K562 (cell line): ENCODE measurements around the gene PPP1R14B. TPM values are rescaled to one million over a fixed set of nuclear protein-coding genes. Genes with fewer than 3 reads are reported as not detected.

ENCODE experiments used
- ATAC-seq: fragments of 200-7000 bp; cut with Tn5 transposase; 3 replicates; pipeline ENCODE4 v1.9.1; 2020; ENCODE audit warnings: moderate library complexity
- BruUV-seq: library from RNA; stranded (reverse); fragments of 400-500 nt; replicated peaks from 2 replicates; lab custom pipeline; 2021; lab: Mats Ljungman, UMichigan
- CTCF ChIA-PET: fragments of 300-600 bp; formaldehyde crosslinking; extraction: SDS; loops from one replicate; lab custom pipeline; 2021; ENCODE audit warnings: low intra/inter-chr PET ratio; lab: Yijun Ruan, JAX
- POLR2A ChIA-PET: fragments of 300-600, 350-650 bp; sonication (Branson Sonifier 250); formaldehyde crosslinking; extraction: SDS; loops from one replicate; lab custom pipeline; 2021; ENCODE audit warnings: antibody characterized with exemption, inconsistent platforms; lab: Yijun Ruan, JAX
- DNase-seq, 4 experiments: peaks; one replicate each; pipeline versions ENCODE4 v3.0.0 to v3.0.0-alpha.2; 2011 to 2018; ENCODE audit warnings: low spot score in 3 of 4, mixed read lengths in 3 of 4; ENCODE audit errors: extremely low read depth in 1 of 4
- FAIRE-seq: peaks from 2 replicates; lab custom pipeline; 2011; peaks lifted over from hg19 to GRCh38; lab: Jason Lieb, UNC
- H2AFZ ChIP-seq: 2 replicates; pipeline ENCODE4 v1.6.0; 2011; ENCODE audit warnings: low read depth, low read length, control low read depth, inconsistent platforms
- H3K27ac ChIP-seq: fragments of 200-600 bp; 3 replicates; pipeline ENCODE4 v1.8.0; 2011; ENCODE audit warnings: low read depth, mild to moderate bottlenecking, control low read depth, inconsistent platforms, low read length, moderate library complexity, mixed read lengths; ENCODE audit errors: extremely low read depth
- H3K27me3 ChIP-seq, 2 experiments: fragments of 300-600 bp in 1 of 2; 2 replicates in 1 of 2; 3 replicates in 1 of 2; pipeline versions ENCODE4 v1.6.0 to v1.8.0; 2011; ENCODE audit warnings: inconsistent platforms in 2 of 2, low read length in 2 of 2, mild to moderate bottlenecking in 1 of 2, mixed read lengths in 1 of 2, moderate library complexity in 1 of 2; ENCODE audit not compliant: control insufficient read depth in 2 of 2, insufficient read depth in 2 of 2
- H3K36me3 ChIP-seq: fragments of 300-600 bp; 3 replicates; pipeline ENCODE4 v1.8.0; 2011; ENCODE audit warnings: mild to moderate bottlenecking, low read length, inconsistent platforms; ENCODE audit not compliant: control insufficient read depth, insufficient read depth
- H3K4me1 ChIP-seq, 2 experiments: fragments of 200-600 bp in 1 of 2; replicated peaks in 1 of 2; 2 replicates in 1 of 2; 3 replicates in 1 of 2; pipeline versions ENCODE4 v1.5.1 to v1.8.0; 2011; ENCODE audit warnings: inconsistent platforms in 2 of 2, low read length in 2 of 2, mild to moderate bottlenecking in 1 of 2, mixed read lengths in 1 of 2, moderate library complexity in 1 of 2; ENCODE audit not compliant: control insufficient read depth in 2 of 2, insufficient read depth in 2 of 2
- H3K4me2 ChIP-seq: 2 replicates; pipeline ENCODE4 v1.6.1; 2011; ENCODE audit warnings: low read length, control low read depth, inconsistent platforms, mixed read lengths; ENCODE audit not compliant: insufficient read depth
- H3K4me3 ChIP-seq: fragments of 200-600 bp; sonication (generic), shearing (Covaris generic); 2 replicates; pipeline ENCODE4 v1.5.1; 2016; ENCODE audit warnings: control low read depth, inconsistent platforms
- H3K79me2 ChIP-seq: fragments of 200-600 bp; 3 replicates; pipeline ENCODE4 v1.8.0; 2011; ENCODE audit warnings: low read length, inconsistent platforms; ENCODE audit not compliant: control insufficient read depth, insufficient read depth
- H3K9ac ChIP-seq, 2 experiments: 2 replicates each; pipeline versions ENCODE4 v1.6.0 to v1.6.1; 2011; ENCODE audit warnings: low read depth in 2 of 2, low read length in 2 of 2, control low read depth in 1 of 2, inconsistent platforms in 1 of 2, mild to moderate bottlenecking in 1 of 2, mixed read lengths in 1 of 2; ENCODE audit not compliant: insufficient read depth in 1 of 2
- H3K9me1 ChIP-seq: one replicate; pipeline ENCODE4 v1.6.0; 2011; ENCODE audit warnings: inconsistent platforms, mild to moderate bottlenecking, low read length, moderate library complexity; ENCODE audit not compliant: control insufficient read depth, insufficient read depth
- H3K9me3 ChIP-seq: replicated peaks from 2 replicates; pipeline ENCODE4 v1.5.1; 2011; ENCODE audit warnings: low read depth, low read length, inconsistent platforms; ENCODE audit not compliant: control insufficient read depth, insufficient read depth
- H4K20me1 ChIP-seq: replicated peaks from 2 replicates; pipeline ENCODE4 v1.6.1; 2011; ENCODE audit warnings: low read length, inconsistent platforms, mixed read lengths; ENCODE audit not compliant: control insufficient read depth, insufficient read depth
- BHLHE40 ChIP-seq: IDR thresholded peaks from 2 replicates; pipeline ENCODE4 v1.6.1; 2011; ENCODE audit warnings: low read length, improper control_type of control experiment
- MEIS2 ChIP-seq: fragments of 450-650 bp; IDR thresholded peaks from 2 replicates; pipeline ENCODE4 v1.6.1; 2014; ENCODE audit warnings: mild to moderate bottlenecking; ENCODE audit not compliant: partially characterized antibody
- PBX2 ChIP-seq, 2 experiments: IDR thresholded peaks in 1 of 2; conservative IDR thresholded peaks in 1 of 2; 2 replicates each; pipeline ENCODE4 v1.6.1; 2016; ENCODE audit warnings: low read depth in 2 of 2, mild to moderate bottlenecking in 1 of 2, missing compliant biosample characterization in 1 of 2, missing genetic modification characterization in 1 of 2, moderate library complexity in 1 of 2
- PKNOX1 ChIP-seq: fragments of 450-650 bp; IDR thresholded peaks from 2 replicates; pipeline ENCODE4 v1.6.1; 2016
- SAFB ChIP-seq: fragments of 200-400 bp; formaldehyde crosslinking; IDR thresholded peaks from 2 replicates; pipeline ENCODE4 v1.6.1; 2017; ENCODE audit warnings: low read depth, low read length, borderline replicate concordance
- SRSF7 ChIP-seq: fragments of 200-400 bp; formaldehyde crosslinking; optimal IDR thresholded peaks from 2 replicates; pipeline ENCODE3; 2017; ENCODE audit warnings: mild to moderate bottlenecking, low read depth, low read length
- VEZF1 ChIP-seq: fragments of 200-800 bp; sonication (Bioruptor generic); IDR thresholded peaks from 2 replicates; pipeline ENCODE4 v1.6.1; 2017; ENCODE audit warnings: missing genetic modification characterization, missing compliant biosample characterization
- ZNF77 ChIP-seq: fragments of 250-450 bp; sonication (Bioruptor Pico); IDR thresholded peaks from 2 replicates; pipeline ENCODE4 v1.5.0; 2020
- WGBS: fragments of 100-300 bp; shearing (Covaris generic); methylation state at CpG from one replicate; pipeline ENCODE4 v1.1.6; 2016; ENCODE audit warnings: low coverage, mixed read lengths; ENCODE audit not compliant: insufficient coverage; ENCODE audit errors: missing lambda C conversion rate; 5-methylcytosine and 5-hydroxymethylcytosine counted together
- in situ Hi-C: fragments of 300-500 bp; cut with MboI; formaldehyde crosslinking; loops from 4 replicates; pipeline ENCODE4 v1.15.0; 2018; ENCODE audit warnings: inconsistent platforms, mixed read lengths
- intact Hi-C: fragments of 100-400 bp; cut with micrococcal nuclease; formaldehyde crosslinking; loops from 2 replicates; pipeline ENCODE4 v1.14.2; 2022
- polyA plus RNA-seq, 8 experiments: library from polyadenylated mRNA; depleted of rRNA in 4 of 8; stranded (reverse) in 5 of 8; unstranded in 3 of 8; fragments of >200 nt; fragmentation: Nextera tagmentation in 2 of 8; fragmentation: Illumina TruSeq in 1 of 8; extraction: Ambion mirVana in 2 of 8; extraction: Trizol in 1 of 8; gene quantifications; 2 replicates each; pipeline versions ENCODE4 v1.2.1 to v1.2.3, GENCODE V29; 2011 to 2014; ENCODE audit warnings: inconsistent platforms in 1 of 8, missing spikeins in 1 of 8
- total RNA-seq, 7 experiments: library from RNA; depleted of rRNA in 6 of 7; stranded (reverse); fragments of >200 nt in 6 of 7; fragmentation: Illumina TruSeq in 2 of 7; extraction: Trizol in 2 of 7; gene quantifications; 2 replicates each; pipeline versions ENCODE4 v1.2.1 to v1.2.3, GENCODE V29; 2011 to 2021; ENCODE audit warnings: low replicate concordance in 1 of 7

PPP1R14B gene
- total and polyA plus RNA-seq, 9 of the 15 experiments (the other 6 are each of a cell fraction or from before 2014, with no cell fraction given) = 7.7 to 566 (median 212) TPM

- peak overlapping the region in 1 of 2 experiments; percentile 18; a peak in 2 of 4 replicates for H3K9ac ChIP-seq
- DNase-seq = peak in 1 of 4 experiments; percentile 27
- no peak overlapping the region for H3K4me2 ChIP-seq
- CTCF ChIA-PET = no interaction called here
- BruUV-seq = no TSS peak
- H3K36me3 ChIP-seq = peaks cover 81% of the 10 kb centered on the region
- H2AFZ ChIP-seq = no peak overlapping the region
- 69% methylated on average over 10 of the region's 10 CpGs for WGBS
- ATAC-seq = no peak
- no peak overlapping the region for H3K27ac ChIP-seq
- peaks cover 14% of the 10 kb centered on the region; the same call in 2 of the 3 replicates for H3K79me2 ChIP-seq
- H4K20me1 ChIP-seq = 0 out of 2 replicates have a peak, but pooled peaks cover 4% of the 10 kb centered on the region
- in situ Hi-C loops = no loop called here
- TF ChIP-seq ZNF77 (CRISPR knock-in tag) = no peak
- peak; percentile 72 for TF ChIP-seq PKNOX1
- no peak for TF ChIP-seq SAFB
- TF ChIP-seq VEZF1 (CRISPR knock-in tag) = 0 out of 2 replicates have a peak, but pooled peaks have one; percentile 30
- peak; percentile 51; the same call in 1 of the 2 replicates for TF ChIP-seq BHLHE40
- TF ChIP-seq SRSF7 = no peak
- no peak for TF ChIP-seq PBX2 (CRISPR knock-in tag; IDR thresholded peaks at IDR 0.05; ENCODE audit: low read depth)
- peak; percentile 89 for TF ChIP-seq PBX2 (tag; conservative IDR thresholded peaks at IDR 0.05; ENCODE audit: low read depth)
- TF ChIP-seq MEIS2 = peak; percentile 83
- TF ChIP-seq, all 486 proteins: peak for 5
- peaks cover 15 to 52% of the 10 kb centered on the region in 2 experiments for H3K4me1 ChIP-seq
- no peak for FAIRE-seq
- no peak overlapping the region for H3K4me3 ChIP-seq
- POLR2A ChIA-PET = interaction anchor here (0.6 to 2.4 kb wide), 7 partner anchors 9 to 60 kb away, joined by 3 to 7 read pairs (median 4); partner anchors contain the start of genes PLCB3 and PPP1R14B
- H3K9me3 ChIP-seq = no peaks in the 10 kb centered on the region
- no peaks in the 10 kb centered on the region for H3K27me3 ChIP-seq
- H3K9me1 ChIP-seq = peaks cover 3% of the 10 kb centered on the region
- intact Hi-C loops = no loop called here
Observed at GRCh38 chr11:64264371-64264852, 17.7 kb upstream of the PPP1R14B start.
